ENCODE results near the gene KNOP1.
"Not testable (repeated sequence)": the region's sequence is repeated elsewhere in the genome, so short reads cannot be mapped to it uniquely, and the experiment has no call there.

The KNOP1 gene

DNA sequence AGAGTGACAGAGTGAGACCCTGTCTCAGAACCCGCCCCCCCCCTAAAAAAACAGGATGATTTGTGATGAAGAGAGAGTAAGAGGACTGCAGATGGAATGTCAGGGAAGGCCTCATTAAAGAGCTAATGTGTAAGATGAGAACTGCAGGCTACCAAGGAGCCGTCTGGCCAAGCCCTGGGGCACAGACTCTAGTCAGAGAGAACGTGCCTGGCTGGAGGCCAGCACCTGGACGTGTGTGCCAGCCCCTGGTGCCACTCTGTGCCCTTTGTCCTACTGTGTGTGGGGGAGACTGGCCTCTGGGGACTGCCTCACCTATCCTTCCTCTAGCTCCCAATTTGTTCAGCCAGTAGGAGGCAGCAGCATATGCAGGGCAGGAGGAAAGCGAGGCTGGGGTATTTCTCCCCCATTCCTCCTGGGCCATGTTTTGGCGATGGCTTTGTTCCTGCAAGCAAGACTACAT is 37.1 kb downstream of the KNOP1 start:
- DNase-seq: no peak

- DNase-seq: not testable (repeated sequence)
Observed at GRCh38 chr16:19679281-19679680, 38.7 kb downstream of the KNOP1 start.

- DNase-seq: no peak
Observed at GRCh38 chr16:19678804-19679203, 39.2 kb downstream of the KNOP1 start.

DNA sequence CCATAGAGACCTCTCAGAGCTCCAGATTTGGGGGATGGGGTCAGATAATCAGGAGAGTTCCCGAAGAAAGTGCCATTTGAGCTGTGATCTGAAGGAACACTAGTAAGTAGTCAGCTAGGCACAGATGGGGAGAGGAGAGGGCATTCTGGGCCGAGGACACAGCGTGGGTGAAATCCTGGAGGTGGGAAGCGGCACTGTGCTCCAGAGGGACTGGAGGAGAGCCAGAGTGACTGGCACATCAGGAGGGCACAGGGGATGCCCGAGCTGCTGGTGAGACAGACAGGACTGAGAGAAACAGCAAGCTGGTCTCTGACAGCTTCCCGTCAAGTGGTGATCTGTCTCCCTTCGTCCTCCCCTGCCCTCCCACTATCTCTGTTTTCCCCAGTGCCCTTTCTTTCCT is 40.6 kb downstream of the KNOP1 start:
- no peak for DNase-seq

DNA sequence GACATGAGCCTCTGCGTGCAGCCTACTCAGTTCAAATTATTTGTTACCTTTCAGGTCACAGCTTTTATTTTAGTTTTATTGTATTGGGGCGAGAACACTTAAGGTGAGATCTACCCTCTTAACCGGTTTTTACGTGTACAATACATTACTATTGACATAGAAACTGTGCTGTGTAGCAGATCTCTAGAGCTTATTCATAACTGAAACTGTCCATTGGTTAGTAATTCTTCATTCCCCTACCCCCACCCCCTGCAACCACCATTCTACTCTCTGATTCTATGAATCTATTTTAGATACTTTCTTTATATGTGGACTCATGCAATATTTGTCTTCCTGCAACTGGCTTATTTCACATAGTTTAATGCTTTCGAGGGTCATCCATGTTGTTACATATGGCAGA is 43.5 kb downstream of the KNOP1 start:
- DNase-seq: no peak

GRCh38 chr16:19672378-19672777 is 45.6 kb downstream of the KNOP1 start:
- no peak for DNase-seq

DNA sequence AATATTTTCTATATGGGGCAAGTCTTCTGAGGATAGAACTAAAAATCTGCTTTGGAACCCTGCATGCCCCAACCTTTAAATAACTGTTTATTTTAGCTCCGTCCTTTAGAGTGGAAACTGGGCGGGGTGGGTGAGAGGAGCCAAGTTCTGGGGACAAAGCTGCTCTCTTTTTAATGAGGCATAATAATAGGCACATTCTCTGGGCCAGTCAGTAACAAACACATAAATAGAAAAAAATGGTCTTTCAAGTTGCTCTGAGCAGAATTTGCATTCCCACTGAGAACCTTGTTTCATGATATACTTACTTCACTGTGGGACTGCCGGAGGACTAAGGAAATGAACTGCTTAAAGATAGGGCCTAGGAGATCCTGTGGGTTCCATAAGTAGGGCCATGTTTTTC is 51.5 kb downstream of the KNOP1 start:
- no peak for DNase-seq

DNA sequence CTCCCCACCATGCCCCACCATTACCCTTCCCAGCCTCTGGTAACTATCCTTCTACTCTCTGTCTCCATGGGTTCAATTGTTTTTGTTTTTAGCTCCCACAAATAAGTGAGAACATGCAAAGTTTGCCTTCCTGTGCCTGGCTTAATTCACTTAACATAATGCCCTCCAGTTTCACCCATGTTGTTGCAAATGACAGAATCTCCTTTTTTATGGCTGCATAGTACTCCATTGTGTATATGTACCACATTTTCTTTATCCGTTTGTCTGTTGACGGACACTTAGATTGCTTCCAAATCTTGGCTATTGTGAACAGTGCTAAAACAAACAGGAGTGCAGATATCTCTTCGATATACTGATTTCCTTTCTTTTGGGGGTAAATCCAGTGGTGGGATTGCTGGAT is 52.7 kb downstream of the KNOP1 start:
- DNase-seq: not testable (repeated sequence)

DNA sequence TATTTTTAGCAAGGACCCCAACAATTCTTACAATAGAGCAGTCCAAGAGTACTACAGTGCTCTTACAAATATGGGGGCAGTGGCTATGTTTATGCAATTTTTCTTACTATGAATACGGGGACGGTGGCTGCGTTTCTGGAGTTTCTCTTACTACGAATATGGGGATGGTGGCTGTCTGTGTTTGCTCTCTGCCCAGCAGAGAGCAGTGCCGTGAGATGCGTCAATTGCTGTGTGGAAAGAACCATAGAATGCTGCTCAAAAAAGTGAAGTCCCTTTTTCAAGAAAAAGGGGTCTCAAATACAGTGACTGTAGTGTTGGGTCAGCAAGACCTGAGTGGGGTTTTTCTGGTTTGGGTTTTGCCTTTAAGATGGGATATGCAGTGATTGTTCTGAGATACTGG is 53.9 kb downstream of the KNOP1 start:
- no peak for DNase-seq

- DNase-seq: no peak
Observed at GRCh38 chr16:19662351-19662750, 55.7 kb downstream of the KNOP1 start.

- DNase-seq: no peak
Observed at GRCh38 chr16:19660432-19660831, 57.6 kb downstream of the KNOP1 start.

DNA sequence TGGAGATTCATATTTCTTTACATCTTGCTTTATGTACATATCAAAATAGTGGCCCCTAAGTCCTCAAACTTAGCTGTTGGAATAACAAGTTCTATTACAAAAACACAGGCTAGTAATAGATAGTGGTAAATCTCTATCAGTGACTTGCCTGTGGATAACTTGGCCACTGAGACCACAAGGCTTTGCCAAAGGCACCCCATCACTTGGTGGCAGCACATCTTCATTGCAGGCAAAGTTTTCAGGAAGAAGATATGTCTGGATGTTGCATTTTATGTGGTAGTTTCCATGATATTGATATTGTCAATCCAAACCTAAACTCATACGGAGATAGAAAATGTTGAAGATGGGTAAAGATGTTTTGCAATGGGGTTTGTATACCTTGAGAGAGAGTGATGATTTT is 58.5 kb downstream of the KNOP1 start:
- DNase-seq: no peak

DNA sequence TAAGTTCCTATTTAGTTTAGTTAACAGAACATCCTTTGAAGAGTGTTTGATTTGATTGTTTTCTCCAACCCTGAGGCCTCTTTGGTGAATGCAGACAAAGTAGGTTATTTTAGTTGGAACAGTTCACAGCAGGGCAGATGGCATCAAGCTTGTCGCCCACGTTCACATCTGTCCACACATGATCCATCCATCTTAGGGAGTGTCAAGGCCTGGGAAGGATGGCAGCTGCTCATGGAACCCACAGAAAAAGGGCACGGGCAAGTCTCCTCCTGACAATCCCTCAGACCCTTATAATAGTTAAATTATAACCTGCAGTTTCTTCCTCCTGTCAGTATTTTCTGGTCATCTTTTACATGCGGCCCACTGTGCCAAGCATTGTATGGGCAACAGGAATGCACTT is 60.2 kb downstream of the KNOP1 start:
- no peak for DNase-seq

DNA sequence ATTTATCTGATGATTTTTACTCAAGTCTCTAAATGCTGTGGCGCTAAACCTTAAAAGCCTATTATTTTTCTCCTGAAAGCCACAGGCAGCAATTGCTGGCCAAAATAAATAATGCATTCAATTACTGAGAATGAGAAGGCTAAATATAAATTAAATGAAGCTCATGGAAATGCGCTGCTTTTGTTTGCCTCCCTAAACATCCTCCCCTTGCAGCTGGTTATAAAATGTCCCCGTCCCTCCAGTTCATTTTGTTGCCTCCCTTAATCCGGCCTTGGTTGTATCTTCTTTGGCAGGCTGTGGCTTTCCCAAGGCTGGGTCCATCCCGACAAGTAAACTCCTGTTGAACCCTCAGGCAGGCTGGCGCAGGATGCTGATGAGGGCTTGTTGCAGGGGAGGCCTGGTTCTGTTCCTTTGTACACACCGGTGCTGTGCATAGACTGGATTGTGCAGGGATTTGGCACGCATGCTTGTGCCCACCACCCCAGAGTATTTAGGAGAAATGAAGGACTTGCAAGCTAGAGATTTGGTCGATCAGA is 62.7 kb downstream of the KNOP1 start:
- peak; percentile 31 for DNase-seq

GRCh38 chr16:19654147-19654546 is 63.9 kb downstream of the KNOP1 start:
- no peak for DNase-seq
